ENCODE results near the gene SLC22A5.

- TF ChIP-seq, protein P1, sequence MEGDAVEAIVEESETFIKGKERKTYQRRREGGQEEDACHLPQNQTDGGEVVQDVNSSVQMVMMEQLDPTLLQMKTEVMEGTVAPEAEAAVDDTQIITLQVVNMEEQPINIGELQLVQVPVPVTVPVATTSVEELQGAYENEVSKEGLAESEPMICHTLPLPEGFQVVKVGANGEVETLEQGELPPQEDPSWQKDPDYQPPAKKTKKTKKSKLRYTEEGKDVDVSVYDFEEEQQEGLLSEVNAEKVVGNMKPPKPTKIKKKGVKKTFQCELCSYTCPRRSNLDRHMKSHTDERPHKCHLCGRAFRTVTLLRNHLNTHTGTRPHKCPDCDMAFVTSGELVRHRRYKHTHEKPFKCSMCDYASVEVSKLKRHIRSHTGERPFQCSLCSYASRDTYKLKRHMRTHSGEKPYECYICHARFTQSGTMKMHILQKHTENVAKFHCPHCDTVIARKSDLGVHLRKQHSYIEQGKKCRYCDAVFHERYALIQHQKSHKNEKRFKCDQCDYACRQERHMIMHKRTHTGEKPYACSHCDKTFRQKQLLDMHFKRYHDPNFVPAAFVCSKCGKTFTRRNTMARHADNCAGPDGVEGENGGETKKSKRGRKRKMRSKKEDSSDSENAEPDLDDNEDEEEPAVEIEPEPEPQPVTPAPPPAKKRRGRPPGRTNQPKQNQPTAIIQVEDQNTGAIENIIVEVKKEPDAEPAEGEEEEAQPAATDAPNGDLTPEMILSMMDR (IDR thresholded peaks at IDR 0.05): no peak
- TF ChIP-seq POLR2A (IDR thresholded peaks at IDR 0.05): no peak
Observed at GRCh38 chr5:132370971-132371602, 1.6 kb downstream of the SLC22A5 start.
